GM18526 (cell line): Measurements from ENCODE around the gene LGALS1.

Experiments used
- POLR2A ChIP-seq: IDR thresholded peaks from 3 replicates; pipeline ENCODE4 v1.6.1; 2011; ENCODE audit not compliant: insufficient read length; ENCODE audit errors: extremely low read depth

LGALS1 gene

DNA sequence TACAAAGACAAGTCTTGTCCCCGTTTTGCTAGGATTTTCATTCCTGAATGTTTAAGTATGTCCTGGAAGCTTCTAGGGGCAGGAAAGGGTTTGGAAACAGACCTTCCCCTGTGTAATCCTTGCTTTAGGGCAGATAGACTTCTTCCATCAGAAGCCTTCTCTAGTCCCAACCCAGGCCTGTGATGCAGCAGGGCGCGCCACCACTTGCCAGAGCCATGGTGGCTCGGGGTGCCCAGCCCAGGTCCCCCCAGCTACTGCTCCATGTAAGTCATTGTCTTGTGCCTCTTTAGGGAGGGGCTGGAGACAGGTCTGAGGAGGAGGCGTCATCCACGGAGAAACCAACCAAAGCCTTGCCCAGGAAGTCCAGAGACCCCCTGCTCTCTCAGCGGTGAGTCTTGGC lies 15.0 kb downstream of the LGALS1 start:
- TF ChIP-seq POLR2A, result no peak

DNA sequence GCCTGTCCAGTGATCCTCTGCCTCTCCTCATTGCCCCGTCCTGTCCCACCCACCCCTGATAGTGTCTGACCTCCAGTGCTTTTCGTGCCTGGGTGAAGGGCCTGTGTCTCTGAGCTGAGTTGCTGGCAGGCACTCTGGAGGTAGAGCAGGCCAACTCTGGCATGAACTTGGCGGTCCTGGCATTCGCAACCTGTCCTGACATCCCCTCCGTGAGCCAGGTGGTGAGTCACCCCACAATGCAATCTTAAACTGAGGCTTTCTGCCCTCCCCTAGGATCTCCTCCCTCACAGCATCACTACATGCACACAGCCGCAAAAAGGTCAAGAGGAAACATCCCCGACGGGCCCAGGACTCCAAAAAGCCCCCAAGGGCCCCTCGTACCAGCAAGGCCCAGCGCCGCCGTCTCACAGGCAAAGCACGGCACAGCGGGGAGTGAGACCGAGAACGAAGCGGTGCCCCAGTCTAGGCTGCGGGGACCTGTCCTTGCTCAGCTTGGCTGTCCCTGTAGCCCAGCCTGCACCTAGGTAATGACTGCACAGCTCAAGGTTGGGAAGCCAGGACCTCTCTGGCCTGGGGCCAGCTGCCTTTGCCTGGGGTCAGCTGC lies 15.6 kb downstream of the LGALS1 start:
- TF ChIP-seq POLR2A, result no peak

DNA sequence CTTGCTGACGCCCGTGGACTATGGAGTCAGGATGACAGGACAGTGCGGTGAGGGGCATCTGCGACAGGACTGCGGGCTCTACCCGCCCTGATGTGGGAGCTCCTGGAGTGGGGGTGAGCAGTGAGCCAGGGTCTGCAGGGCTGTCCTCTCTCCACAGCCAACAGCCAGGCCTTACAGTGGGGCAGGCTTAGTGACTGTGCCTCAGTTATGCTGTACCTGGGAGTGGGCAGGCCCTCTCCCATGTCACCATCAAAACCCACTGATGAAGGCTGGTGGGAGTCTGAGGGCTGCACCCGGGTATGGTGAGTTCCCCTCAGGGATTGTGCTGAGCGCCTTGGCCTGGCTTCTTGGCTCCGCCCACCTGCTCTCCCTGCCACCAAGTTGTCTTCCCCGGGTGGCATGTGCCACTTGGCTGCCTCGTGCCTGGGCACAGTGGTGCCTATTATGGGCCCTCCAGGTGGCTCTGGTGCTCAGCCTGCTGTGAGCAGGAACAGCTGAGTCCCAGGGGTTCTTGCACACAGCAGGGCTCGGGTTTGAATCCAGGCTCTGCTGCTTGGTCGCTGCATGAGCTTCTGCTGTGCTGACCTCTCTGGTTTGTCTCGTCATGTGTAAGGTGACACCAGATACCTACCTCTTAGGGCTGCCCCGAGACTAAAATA lies 17.3 kb downstream of the LGALS1 start:
- TF ChIP-seq POLR2A, result no peak

DNA sequence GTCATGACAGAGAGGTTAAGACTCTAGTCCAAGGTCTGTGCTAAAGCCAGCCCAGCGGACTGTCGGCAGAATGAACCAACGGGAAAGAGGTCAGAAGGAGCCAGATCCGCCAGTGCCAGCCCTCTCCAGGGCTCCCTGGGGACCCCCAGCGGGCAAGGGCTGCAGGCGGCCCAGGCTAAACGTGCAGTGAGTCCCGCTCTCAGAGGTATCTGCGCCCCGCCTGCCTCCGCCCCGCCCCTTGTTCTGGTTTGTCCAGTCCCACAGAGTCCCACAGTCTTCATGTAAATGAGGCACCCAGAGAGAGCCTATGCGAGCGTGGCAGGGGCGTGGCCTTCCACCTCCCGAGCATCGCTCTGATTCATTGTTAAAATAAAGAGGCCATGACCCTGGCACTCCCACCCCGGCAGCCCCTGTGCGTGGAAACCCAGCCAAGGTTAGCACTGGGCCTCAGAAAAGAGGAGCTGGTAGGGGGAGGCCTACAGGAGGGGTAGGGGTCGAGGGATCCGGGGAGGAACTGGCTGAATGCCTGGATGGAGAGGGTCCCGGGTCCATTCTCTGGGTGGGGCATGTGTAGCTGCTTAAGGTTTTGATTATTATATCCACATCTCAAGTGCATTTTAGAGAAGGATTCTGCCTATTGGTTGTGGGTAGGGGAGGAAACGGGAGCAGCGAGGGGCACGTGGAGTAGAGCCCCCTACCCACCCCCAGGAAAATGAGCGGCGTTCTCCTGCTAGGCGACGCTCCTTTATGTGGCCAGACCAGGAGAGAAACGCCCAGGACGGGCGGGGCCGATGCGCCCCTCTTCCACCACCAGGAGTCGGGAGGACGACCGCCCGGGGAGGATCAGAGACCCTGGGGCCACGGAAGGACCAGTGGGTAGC lies 21.5 kb downstream of the LGALS1 start, which contains the start of gene TRIOBP:
Gene TRIOBP (plus strand): TSS at position 392 of the 881 bp plus-strand sequence. CDS start 4,318 bp downstream, outside the sequence.
- no peak for TF ChIP-seq POLR2A

DNA sequence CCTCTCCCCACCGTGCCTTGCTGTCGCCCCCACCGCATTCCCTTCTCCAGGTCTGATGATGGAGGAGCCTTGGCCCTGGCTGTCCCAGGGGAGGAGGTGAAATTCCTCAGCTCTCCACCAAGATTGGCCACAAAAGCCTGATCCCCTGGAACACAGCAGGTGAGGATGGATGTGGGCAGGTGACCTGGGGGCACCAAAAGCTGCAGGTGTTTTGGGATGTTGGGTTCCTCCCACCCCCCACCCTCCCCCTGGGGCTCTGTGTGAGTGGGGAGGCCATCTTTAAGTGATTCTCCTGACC lies 22.1 kb downstream of the LGALS1 start:
- no peak for TF ChIP-seq POLR2A

DNA sequence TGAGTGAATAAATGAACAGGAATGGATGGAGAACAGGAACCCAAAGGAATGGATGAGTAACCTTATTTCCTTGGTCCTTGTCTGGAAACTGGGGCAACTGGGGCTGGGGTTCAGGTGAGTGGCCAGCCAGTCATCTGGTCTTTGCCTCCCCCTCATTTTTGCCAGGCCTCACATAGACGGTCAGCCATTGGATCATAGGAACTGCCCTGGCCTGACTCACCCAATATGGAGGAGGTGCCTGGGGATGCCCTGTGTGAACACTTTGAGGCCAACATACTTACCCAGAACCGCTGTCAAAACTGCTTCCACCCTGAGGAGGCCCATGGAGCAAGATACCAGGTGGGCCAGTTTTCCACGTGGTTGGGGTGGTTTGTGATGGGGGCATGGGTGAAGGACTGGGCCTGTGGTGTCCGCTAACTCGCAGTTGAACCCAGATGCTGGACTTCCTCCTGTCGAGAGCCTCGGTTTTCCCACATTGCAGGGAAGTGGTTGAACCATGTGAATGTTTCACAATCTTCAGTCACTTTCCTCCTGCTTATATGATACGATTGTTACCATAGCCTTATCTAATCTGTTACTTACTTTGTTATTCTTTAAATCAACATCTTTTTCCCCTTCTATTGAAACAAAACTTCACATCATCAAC lies 25.8 kb downstream of the LGALS1 start:
- no peak for TF ChIP-seq POLR2A

DNA sequence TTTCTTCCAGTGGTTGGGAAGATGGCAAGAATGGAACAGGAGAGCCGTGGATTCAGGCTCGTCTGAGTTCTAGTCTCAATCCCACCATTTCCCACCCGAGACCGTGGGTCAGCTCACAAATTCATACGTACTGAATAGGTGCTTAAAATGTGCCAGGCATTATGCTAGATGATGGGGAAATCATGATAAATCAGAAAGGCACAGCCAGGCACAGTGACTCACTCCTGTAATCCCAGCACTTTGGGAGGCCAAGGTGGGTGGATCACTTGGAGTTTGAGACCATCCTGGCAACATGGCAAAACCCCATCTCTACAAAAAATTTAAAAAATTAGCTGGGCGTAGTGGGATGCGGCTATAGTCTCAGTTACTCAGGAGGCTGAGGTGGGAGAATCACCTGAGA lies 28.5 kb downstream of the LGALS1 start:
- no peak for TF ChIP-seq POLR2A

DNA sequence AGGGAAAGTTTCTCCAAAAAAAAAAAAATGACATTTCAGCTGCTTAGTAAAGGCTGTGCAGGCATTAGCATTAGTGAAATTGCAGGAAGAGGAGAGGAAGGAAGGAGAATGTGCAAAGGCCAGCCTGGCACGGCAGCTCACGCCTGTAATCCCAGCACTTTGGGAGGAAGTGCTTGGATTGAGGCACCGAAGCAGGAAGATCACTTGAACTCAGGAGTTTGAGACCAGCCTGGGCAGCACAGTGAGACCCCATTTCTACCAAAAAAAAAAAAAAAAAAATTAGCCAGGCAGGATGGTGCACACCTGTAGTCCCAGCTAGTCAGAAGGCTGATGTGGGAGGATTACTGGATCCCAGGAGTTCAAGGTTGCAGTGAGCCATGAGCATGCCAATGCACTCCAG lies 29.2 kb downstream of the LGALS1 start:
- no peak for TF ChIP-seq POLR2A

DNA sequence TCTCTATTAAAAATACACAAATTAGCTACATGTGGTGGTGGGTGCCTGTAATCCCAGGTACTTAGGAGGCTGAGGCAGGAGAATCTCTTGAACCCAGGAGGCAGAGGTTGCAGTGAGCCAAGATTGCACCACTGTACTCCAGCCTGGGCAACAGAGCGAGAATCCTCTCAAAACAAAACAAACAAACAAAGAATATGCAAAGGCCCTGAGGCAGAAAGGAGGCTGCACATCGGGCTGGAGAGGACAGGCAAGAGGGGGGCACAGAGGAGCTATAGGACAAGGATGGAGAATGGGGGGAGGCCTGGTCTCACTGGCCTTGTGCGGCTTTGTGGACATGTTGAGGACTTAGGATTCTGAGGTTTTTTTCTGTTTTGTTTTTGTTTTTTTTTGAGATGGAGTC lies 29.8 kb downstream of the LGALS1 start:
- no peak for TF ChIP-seq POLR2A

DNA sequence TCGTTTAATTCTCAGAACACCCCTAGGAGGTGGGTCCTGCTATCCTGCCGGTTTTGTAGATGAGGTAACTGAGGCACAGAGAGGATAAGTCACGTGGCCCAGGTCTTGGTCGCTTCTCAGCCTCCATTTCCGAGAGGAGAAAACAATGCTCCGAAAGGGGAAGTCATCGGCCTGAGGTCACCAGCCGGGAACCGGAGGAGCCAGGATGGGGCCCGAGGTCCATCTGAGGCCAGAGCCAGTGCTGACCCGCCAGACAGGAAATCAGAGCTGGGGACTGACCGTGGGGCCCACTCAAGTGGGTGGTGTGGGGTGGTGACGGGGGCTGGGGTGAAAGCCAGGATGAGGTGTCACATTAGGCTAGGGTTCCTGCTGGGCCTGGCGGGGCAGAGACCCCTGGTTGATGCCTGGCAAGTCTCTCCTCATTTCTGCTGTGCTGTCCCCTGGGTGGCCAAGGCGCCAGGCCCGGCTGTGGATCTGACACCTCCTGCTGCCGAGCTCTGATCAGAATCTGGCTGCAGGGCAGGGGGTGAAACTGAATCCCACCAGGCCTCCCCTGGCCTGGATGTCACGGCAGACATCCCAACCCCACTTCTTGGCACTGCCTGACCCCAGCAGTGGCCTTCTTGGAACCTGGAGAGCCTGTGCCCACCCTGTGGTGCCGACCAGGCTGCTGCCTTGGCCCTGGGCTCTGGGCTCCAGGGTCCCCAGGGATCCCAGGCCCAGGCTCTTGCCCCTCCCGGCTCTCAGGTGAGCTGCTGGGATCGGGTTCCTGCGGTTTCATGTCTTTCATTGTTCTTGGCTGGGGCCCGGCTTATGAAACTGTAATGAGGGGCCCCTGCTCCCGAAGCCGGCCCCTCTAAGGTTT lies 33.4 kb downstream of the LGALS1 start:
- TF ChIP-seq POLR2A, result no peak

DNA sequence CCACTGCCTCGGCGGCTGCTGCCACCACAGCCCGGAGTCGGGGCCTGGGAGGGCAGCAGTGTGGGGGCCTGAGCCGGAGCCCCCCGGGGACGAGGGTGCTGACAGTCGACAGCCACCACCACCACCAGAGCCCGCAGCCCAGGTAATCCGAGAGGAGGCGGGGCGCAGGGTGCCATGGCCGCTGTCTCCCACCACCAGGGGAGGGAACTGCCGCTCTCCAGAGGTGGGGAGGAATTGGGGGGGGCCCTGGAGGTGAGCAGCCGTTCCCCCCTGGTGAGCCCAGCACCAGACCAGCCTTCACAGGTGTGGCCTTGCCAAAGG lies 34.0 kb downstream of the LGALS1 start:
- no peak for TF ChIP-seq POLR2A

DNA sequence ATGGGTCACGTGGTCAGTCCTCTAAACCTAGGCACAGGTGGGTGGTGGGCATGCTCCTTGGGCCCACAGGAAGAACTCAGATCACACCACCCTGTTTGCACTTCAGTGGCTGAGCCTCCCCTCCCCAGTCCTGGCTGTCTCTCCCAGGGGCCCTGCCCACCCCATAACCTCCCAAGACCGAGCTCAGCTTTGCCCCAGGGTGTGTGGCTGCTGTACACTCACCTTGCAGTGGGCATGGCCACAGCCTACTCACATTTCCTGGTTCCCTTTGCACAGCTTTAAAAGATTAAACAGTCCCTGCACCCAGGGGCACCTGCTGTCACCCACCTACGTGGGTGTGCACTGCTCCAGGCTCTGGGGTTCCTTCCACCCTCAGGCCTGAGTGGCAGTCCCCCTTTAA lies 35.2 kb downstream of the LGALS1 start:
- no peak for TF ChIP-seq POLR2A

DNA sequence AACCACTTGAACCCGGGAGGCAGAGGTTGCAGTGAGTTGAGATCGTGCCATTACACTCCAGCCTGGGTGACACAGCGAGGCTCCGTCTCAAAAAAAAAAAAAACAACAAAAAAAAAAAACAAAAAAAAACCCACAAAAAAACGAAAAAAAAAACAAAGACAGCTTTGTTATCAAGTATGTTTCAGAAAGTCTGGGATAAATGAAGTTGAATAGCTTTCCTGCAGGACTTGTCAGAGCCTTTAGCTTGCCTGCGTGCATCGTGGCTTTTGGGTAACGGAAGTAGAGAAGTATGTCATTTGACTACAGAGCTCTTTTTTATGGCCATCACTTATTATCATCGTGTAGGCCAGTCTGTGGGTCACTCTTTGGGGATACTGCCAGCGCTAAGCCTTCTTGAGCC lies 36.1 kb downstream of the LGALS1 start:
- no peak for TF ChIP-seq POLR2A

DNA sequence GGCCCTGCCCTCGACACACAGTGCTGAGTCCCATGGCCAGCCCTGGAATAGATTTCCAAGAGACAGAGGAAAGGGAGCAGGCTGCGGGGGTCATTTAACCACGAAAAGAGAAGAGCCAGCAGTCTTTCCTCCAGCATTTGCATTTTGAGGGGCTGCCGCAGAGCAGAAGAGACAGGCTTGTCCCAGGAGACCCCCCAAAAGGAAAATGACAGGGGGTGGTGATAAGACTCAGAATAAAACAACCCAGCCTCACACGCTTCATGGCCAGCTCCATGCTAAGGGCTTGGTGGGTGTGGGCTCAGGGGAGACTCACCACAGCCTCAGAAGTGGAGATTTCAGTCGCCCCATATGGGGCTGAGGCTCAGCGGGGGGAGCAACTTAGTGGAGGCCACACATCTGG lies 38.3 kb downstream of the LGALS1 start:
- TF ChIP-seq POLR2A, result no peak

DNA sequence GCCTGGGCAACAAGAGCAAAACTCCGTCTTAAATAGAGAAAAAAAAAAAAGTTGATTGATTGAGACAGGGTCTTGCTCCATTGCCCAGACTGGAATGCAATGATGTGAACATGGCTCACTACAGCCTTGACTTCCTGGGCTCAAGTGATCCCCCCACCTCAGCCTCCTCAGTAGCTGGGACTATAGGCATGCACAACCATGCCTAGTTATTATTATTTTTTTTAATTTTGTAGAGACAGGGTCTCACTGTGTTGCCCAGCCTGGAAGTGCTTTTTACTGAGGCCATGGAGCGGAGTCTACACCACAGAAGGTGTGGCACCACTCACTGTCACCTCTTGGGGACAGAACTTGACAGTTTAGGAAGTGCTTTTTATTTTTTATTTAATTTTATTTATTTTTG lies 39.2 kb downstream of the LGALS1 start:
- no peak for TF ChIP-seq POLR2A
